HG02885 (cell line): ENCODE results near the gene BCAS4.
"Not testable (repeated sequence)": the region's sequence is repeated elsewhere in the genome, so short reads cannot be mapped to it uniquely, and the experiment has no call there.

Experiments used
- ATAC-seq: cut with Tn5 transposase; IDR thresholded peaks from one replicate; pipeline ENCODE4 v1.9.1; 2021; ENCODE audit warnings: mild to moderate bottlenecking; ENCODE audit not compliant: unreplicated experiment, poor library complexity

BCAS4 gene

DNA sequence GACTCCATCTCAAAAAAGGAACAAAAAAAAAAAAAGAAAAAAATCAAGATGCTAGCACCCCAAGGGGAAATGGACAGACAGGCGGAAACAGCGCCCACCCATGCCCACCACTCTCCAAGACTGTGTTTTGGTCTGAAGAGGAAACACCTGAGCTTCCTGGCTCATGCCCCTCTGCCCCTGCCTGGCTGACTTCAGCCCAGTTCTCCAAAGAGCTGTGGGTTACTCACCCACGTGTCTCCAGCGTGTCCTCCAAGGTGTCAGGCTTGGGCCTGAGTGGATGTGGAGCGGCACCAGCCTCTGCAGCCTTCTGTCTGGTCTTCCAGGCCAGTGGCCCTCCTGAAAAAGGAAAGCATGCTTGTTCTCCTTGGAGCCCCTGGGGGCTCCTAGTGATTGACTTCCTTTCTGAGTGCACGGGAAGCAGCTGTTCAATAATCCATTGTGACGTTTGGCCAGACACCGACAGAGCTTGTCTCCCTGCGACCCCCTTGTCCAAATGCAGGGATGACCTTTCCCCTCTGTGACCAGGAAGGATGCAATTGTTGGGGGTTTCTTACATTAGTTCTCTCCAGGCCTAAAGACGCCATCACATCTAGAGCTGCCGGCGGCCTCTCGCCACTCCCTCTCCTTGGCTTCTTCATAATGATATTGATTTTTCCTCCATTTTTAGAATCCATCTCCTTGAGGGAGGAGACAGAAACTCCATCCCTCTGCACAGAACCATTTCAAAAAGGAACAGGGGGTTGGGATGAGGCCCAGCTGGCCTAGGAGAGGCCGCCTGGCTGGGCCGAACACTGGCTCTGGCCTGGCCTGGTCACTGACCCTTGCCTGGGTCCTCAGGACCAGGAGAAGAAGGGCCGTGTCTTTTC, 77.9 kb downstream of the BCAS4 start:
- no peak for ATAC-seq

DNA sequence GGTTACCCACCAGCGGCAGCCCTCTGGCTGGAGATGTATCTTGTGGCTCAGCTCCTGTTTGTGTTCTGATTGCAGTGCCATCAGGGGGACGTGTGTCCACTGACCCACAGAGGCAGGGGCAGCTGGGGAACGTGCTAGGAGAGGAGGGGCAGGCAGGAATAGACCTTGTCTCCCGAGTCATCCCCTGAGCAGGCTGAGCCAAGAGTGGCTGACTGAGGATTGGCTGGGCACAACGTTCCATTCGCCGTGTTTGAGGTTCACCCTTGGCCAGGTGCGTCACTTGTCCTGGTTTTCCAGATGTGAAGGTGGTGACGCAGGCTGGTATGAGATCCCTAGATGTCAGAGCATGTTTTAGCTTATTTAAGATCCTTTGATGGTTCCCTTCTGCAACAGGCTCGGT, 78.7 kb downstream of the BCAS4 start:
- no peak for ATAC-seq

DNA sequence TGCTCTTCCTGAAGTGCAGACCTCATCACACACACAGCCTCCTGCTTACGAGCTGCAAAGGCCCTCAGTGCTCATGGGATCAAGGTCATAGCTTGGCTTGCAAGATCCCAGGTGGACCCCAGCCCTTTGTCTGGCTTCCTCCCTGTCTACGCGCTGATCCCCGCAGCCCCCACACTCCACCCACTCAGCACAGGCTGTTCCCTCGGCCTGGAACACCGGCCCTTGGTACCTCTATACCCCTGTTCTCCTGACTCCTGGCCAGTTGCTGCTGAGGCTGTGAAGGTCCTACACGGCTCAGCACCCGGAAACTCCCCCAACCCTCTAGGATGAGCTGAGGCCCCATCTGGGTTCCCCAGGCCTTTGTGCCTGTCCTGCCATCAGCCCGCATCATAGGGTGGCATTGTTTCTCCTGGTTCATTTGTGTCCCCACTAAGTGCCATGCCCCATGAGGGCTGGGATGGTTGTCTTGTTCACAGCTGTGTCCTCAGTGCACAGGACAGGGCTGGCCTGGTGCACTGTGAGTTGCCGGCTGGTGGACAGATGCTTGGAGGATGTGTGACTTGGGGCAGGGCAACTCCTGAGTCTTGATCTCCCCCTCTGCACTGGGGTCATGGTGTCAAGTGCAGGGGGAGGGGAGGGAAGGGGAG, 79.4 kb downstream of the BCAS4 start:
- ATAC-seq: no peak

DNA sequence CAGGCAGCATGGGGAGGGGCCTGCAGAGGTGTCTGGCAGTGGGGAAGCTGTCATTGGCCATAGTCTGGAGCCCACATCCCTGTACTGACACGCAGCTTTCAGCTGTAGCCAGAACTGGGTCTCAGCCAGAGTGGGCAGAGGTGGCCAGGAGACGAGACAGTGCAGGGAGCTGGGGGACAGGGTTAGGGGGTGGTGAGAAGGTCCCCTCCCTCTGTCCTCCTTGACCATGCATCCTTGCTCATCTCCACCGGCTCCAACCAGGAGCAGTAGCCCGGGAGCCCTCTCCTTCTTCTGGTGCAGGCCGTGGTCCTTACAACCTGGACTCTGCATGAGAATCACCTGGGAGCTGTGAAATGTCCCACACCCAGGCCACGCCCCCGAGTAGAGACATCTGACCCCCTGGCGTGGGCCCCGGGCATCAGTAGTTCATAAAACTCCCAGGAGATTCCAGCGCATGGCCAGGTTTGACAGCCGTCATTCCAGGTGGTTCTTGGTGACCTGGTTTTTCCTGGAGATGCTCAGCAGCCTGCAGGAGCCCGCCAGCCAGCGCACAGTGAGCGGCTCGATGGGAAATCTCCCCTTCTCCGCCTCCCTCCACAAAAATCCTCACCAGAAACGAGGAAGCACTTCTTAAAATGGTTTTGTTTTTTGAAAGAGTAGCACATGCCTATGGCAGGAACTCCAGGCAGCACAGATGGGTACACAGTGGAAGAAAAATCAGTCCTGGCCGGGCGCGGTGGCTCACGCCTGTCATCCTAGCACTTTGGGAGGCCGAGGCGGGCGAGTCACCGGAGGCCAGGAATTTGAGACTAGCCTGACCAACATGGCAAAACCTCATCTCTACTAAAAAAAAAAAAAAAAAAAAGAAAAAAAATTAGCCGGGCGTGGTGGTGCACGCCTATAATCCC, 80.2 kb downstream of the BCAS4 start:
- ATAC-seq: no peak

DNA sequence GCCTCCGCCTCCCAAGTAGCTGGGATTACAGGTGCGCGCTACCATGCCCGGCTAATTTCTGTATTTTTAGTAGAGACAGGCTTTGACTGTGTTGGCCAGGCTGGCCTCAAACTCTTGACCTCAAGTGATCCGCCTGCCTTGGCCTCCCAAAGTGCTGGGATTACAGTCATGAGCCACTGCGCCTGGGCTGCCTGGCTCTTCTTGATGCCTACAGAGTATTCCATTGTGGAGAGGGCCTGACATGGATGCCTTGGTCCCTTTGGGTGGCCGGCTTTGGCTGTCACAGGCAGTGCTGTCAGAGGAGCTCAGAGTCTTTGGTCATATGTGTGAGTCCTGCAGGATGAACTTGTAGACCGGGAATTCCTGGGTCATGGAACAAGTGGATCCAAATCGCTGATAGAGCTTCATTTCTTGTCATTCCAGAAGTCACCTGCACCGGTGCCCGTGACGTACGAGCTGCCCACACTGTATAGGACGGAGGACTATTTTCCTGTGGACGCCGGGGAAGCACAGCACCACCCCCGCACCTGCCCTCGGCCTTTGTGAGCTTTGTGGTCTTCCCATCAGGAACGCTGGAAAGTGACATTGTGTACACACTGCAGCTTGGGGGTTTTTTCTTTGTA, 81.3 kb downstream of the BCAS4 start:
- no peak for ATAC-seq

DNA sequence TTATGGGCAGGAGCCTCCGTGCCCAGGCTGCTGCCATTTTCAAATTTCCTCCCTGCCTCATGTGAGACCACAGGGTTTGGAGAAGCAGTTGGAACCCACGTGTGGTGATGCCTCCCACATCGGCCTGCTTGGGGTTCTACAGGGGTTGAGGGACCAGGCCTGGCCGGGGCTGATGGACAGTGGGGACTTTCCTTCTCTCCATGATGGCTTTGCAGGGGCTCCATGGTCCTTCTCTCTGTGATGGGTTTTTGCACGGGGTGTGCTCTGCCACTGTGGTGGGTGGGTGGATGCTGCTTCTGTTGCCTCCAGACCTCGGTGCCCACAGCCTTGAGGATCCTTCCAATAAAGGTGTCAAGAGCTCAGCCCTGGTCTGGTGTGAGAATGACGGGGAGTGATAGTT, 82.0 kb downstream of the BCAS4 start:
- ATAC-seq: no peak

DNA sequence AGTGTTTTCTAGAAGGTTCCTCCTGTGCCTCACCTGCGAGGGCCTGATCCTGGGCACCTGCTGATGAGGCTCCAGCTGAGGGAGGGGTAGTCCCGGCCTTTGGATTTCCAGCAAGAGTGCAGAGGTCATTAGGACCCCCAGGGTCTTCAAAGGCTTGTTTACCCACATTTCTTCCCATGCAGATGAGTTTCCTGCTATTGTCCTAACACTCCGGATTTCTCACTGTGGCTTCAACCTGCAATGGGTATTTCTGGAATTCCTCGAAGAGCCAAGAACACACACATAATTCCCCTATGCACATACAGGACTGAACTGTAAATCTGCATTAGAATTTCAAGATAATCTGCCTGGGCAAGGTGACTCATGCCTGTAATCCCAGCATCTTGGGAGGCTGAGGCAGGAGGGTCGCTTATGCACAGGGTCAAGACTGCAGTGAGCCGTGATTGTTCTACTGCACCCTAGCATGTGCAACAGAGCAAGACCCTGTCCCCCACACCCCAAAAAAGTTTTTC, 82.4 kb downstream of the BCAS4 start:
- no peak for ATAC-seq

DNA sequence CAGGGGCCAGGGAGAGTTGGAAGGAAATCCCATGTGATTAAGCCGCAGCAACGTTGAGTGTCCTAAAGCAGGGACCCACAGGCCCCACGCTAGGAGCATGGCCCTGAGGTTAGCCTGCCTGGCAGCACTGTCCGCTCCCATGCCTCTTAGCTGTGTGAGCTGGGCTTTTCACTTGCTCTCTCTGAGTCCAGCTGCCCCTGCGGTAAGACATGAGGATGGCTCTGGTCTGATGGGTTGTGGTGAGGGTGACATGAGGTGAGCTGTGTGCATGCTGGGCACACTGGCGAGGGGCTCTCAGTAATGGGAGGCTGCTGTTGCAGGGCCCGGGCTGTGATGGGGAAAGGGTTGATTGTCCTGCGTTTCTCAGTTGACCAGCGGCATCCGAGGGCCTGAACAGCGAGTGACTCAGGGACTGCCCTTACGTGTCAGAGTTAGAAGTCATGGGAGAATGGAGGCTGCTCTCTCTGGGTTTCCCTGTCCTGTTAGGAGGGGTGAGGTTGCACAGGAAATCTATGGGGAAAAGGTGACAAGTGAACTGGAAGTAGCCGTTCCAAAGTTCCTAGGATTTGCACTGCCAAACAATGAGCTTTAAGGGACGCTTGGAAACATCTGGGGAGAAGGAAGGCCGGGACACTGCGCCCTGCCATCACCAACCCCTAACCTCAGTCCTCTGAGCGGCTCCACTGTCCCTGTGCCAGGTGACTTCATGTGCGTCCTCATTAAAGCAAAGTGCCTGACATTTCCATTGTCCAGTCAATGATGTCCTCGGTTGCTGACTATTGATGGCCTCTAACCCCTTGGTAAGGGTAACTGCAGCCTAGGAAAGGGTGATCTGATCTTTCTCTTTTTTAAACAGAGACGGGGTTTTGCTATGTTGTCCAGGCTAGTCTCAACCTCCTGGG, 85.0 kb downstream of the BCAS4 start:
- no peak for ATAC-seq

DNA sequence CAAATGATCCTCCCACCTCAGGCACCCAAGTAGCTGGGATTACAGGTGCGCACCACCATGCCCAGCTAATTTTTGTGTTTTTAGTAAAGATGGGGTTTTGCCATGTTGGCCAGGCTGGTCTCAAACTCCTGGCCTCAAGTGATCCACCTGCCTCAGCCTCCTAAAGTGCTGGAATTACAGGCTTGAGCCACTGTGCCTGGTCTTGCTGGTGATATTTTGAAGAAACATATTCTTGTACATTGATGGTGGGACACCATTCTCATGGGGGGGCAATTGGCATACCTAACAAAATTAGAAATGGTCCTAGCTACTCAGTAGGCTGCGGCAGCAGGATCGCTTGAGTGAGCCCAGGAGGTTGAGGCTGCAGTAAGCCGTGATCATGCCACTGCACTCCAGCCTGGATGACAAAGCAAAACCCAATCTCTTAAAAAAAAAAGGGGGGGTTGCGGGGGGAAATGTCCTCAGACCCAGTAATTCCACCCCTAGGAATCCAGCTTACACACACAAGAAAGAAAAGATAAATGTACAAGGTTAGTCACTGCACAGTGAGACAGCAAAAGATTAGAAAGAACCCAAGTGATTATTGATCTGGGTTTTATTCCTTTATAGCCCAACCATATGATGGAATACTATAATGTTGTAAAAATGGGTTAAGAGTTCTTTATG, 87.0 kb downstream of the BCAS4 start:
- ATAC-seq: not testable (repeated sequence)

DNA sequence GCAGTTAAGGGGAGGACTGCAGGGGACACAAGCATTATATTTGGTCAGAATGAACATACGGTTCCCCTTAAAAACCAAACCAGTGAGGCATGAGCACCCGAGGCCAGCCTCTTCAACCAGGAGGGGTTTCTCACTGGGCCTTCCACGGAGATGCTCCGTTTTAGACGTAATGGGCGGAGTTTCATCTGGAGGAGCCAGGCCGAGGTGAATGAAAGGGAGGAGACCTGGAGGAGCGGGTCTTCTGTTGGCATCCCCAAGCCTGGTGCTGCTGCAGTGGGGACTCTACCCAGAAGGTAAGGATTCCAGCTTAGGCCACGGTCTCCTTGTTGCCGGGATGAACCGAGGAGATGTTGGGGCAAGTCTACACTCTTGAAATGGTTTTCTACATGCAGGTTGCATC, 89.0 kb downstream of the BCAS4 start:
- no peak for ATAC-seq

DNA sequence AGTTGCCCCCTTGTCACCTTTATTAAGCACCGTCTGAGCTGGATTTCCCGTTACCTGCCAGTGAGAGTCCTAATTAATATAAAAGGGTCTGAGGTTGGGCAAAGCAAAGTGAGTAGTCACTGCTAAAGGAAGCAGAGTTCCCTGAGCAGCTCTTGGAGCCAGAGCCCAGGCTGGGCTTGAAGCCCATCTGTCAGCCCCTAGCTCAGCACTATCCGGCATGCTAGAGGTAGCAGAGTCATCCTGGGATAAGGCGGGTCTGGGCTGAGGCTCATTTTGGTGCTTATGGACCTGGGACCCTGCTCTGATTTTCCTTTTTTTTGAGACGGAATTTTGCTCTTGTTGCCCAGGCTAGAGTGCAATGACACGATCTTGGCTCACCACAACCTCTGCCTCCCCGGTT, 90.2 kb downstream of the BCAS4 start:
- ATAC-seq: no peak

DNA sequence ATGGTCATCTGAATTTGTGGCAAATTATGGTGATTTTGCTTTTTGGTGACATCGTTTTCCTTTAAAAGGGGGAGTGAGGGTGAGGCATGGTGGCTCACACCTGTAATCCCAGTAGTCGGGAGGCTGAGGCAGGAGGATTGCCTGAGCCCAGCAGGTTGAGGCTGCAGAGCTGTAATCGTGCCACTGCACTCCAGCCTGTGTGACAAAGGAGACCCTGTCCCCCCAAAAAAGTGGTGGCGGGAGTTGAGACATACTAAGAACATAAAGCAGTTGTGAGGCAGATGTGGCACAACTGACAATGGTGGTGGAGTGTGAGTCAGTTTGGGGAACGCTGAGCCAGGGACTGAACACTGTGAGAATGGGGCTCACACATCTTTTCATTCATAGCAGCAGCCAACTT, 90.9 kb downstream of the BCAS4 start:
- ATAC-seq: no peak

DNA sequence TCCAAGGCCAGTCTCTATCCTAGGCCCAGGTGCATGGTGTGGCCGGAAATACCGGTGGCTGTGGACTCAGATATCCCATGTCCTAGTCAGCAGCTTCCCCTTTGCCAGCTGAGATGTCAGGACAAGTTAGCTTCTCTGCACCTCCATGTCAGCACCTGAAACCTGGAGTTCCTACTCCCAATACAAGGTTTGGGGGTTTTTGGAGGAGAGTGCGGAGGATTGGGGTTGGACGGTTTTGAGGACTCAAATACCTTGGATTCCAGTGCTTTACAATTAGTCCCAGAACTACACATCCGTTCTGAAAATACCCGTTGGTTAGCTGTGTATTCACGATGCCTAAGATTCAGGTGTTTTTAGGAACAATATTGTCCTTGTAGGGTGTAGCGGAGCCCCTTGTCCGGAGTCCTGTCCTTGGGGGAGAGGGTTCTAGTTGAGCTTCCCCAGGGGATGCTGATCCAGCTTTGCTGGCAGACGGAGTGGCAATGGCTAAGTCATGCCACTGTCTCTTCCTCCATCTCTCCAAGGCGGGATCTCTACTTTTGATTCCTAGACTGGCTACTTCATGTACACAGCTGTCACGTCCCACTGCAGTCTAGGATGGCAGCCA, 91.4 kb downstream of the BCAS4 start:
- ATAC-seq: no peak

DNA sequence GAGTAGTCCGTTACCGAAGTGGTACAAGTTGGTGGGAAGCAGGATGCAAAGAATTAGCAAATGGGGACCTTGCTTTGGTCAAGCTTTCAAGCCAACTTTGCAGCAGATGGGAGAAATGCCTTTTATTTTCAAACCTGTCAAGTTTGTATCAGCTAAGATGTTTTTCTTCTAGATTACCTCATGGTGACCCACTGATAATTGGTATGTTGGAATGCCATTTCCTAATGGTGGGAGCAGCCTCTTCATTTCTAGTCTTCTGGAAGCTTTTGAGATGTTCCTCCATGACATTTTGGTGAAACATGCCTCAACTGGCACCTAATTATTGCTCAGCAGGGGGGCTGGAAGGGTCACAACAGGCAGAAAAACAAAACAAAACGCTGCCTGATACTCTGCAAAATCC, 92.7 kb downstream of the BCAS4 start:
- no peak for ATAC-seq

DNA sequence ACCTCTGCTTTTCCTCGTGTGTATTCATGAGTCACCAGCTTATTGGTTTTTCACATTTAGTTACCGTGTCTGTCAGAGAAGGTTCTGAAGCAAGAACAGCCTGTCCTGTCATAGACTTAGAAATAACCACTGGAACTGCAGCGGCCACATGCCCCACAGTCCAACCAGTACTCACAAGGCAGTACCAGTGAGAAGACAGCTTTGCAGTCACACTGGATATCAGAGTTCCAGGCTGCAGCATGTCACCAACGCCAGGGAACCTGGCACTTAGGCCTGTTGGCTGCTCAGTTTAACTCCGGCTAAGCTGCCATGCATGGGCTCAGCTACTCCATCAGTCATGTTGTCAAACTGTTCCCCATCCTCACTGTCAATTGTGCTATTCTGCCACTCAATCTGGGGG, 96.3 kb downstream of the BCAS4 start:
- no peak for ATAC-seq

DNA sequence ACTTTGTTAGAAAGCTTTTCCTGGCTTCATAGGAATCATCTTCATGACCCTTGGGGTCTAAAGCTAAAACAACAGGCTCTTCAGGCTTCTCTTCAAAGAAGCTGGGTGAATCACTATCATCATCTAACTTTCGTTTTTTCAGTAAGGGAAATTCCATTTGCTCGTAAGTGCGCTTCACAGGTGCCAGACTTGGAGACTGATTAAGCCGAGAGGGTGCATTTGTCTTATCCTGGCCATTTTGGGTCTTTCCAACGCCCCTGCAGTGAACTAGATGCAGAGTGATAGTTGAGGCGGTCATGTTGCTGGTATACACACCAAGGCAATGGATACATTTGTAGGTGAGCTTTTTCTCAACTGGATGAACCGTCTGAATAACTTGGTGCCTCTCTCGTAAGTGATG, 97.5 kb downstream of the BCAS4 start:
- no peak for ATAC-seq

DNA sequence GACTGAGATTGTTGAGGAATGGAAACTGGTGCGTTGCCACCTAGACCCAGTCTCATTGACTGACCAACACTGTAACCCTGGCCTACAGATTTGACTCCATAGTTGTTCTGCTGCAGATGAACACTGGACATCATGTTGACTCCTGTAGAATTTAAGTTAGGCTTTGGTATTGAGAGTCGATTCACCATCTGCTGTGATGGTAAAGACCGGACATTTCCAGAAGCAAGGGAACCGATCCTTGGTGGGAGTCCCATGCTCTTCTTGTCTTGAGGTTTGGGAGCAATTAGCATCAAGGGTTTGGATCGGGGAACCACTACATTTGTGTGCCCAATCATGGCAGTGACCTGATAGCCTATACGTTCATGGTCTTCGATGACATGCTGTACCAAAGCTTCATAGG, 98.8 kb downstream of the BCAS4 start:
- no peak for ATAC-seq

DNA sequence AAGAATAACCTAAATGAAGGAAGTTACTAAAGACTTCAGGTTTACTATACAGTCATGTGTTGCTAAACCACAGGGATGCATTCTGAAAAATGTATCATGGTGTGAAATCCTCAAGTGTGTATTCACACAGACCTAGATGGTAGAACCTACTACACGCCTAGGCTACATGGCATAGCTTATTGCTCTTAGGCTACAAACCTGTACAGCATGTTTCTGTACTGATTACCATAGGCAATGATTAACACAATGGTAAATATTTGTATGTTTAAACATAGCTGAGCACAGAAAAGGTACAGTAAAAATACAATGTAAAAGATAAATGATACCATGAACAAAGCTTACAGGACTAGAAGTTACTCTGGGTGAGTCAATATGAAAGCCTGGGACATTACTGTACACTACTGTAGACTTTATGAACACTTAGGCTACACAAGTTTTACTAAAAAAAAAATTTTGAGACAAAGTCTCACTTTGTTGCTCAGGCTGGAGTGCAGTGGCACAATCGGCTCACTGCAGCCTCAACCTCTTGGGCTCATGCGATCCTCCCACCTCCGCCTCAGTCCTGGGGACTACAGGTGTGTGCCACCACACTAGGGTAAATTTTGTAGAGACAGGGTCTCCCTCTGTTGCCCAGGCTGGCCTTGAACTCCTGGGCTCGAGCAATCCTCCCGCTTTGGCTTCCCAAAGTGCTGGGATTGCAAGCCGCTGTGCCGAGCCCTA, 100.4 kb downstream of the BCAS4 start:
- no peak for ATAC-seq
